Naive thymus-derived CD8-positive, alpha-beta T cell (primary cell): ENCODE results near the gene CMIP. TPM values are rescaled to one million over a fixed set of nuclear protein-coding genes. Genes with fewer than 3 reads are reported as not detected.

Experiments used
- ATAC-seq, 2 donors: fragments of 150-1000 bp; cut with Tn5 transposase in 1 of 2; sonication (Bioruptor Pico), chemical (Tn5 transposase) in 1 of 2; 1 replicate in 1 of 2; 2 replicates in 1 of 2; pipeline ENCODE4 v1.10.0; 2021; ENCODE audit warnings: mild to moderate bottlenecking in 2 of 2, moderate library complexity in 2 of 2
- POLR2A ChIA-PET: fragments of 350-600 bp; sonication (Branson Sonifier 250); formaldehyde crosslinking; loops from one replicate; lab custom pipeline; 2021; ENCODE audit warnings: antibody characterized with exemption; lab: Charles Lee
- DNase-seq, 10 donors: peaks; one replicate each; pipeline versions ENCODE4 v3.0.0 to v3.0.0-alpha.2; 2020 to 2022
- H3K27ac Mint-ChIP-seq, 10 donors: one replicate each; pipeline ENCODE4 v1.8.0; 2020 to 2022; ENCODE audit warnings: mild to moderate bottlenecking in 10 of 10, mixed read lengths in 10 of 10, moderate library complexity in 4 of 10, inconsistent platforms in 1 of 10
- H3K27me3 Mint-ChIP-seq, 5 donors: one replicate each; pipeline ENCODE4 v1.8.0; 2021 to 2022; ENCODE audit warnings: mixed read lengths in 5 of 5
- H3K36me3 Mint-ChIP-seq, 3 donors: one replicate each; pipeline ENCODE4 v1.8.0; 2020 to 2022; ENCODE audit warnings: mixed read lengths in 3 of 3, mild to moderate bottlenecking in 2 of 3, inconsistent platforms in 1 of 3
- H3K4me1 Mint-ChIP-seq, 4 donors: one replicate each; pipeline ENCODE4 v1.8.0; 2021 to 2022; ENCODE audit warnings: mixed read lengths in 4 of 4
- H3K4me3 Mint-ChIP-seq, 10 donors: one replicate each; pipeline ENCODE4 v1.8.0; 2020 to 2022; ENCODE audit warnings: mild to moderate bottlenecking in 10 of 10, mixed read lengths in 10 of 10, moderate library complexity in 6 of 10, inconsistent platforms in 1 of 10
- H3K9me3 Mint-ChIP-seq, 9 donors: one replicate each; pipeline ENCODE4 v1.8.0; 2020 to 2022; ENCODE audit warnings: mixed read lengths in 9 of 9, mild to moderate bottlenecking in 3 of 9, inconsistent platforms in 1 of 9, moderate library complexity in 1 of 9
- polyA plus RNA-seq, 3 donors: library from polyadenylated mRNA; unstranded; fragments of 300-500 nt; fragmentation: Illumina TruSeq; gene quantifications; one replicate each; pipeline ENCODE4 v1.2.3, GENCODE V29; 2021
- total RNA-seq, 8 experiments: library from RNA in 2 of 8; stranded (reverse) in 2 of 8; gene quantifications; one replicate each; pipeline ENCODE4 v1.2.3 and lab custom pipeline; 2021 to 2026

The CMIP gene
- total and polyA plus RNA-seq, 5 experiments from 2014 or later: 0.31 to 41.5 (median 1.3) TPM

GRCh38 chr16:81496742-81497141, 52.1 kb downstream of the CMIP start:
- POLR2A ChIA-PET: no interaction called here
- no peak overlapping the region for H3K4me3 Mint-ChIP-seq
- H3K9me3 Mint-ChIP-seq: no peaks in the 10 kb centered on the region
- ATAC-seq (no peak), DNase-seq (no peak)
- no peaks in the 10 kb centered on the region for H3K27me3 Mint-ChIP-seq
- peaks cover 0 to 7% (median 2%) of the 10 kb centered on the region in 3 donors for H3K36me3 Mint-ChIP-seq
- H3K27ac Mint-ChIP-seq: peak overlapping the region in 2 of 10 donors; percentile 21 to 30
- H3K4me1 Mint-ChIP-seq: peaks cover 37 to 78% (median 72%) of the 10 kb centered on the region in 4 donors

- Mint-ChIP-seq H3K27ac (peak overlapping the region in 7 of 10 donors; percentile 2 to 93 (median 61)), H3K27me3 (no peaks in the 10 kb centered on the region), H3K4me1 (peaks cover 38 to 80% (median 64%) of the 10 kb centered on the region in 4 donors), H3K9me3 (no peaks in the 10 kb centered on the region), H3K36me3 (peaks cover 0 to 4% (median 2%) of the 10 kb centered on the region in 3 donors), H3K4me3 (peak overlapping the region in 5 of 10 donors; percentile 6 to 48 (median 23))
- POLR2A ChIA-PET: no interaction called here
- peak in 1 of 10 donors; percentile 12 for DNase-seq
- ATAC-seq: no peak
Measured at GRCh38 chr16:81497690-81498089, 53.1 kb downstream of the CMIP start.

- ATAC-seq (no peak), DNase-seq (no peak)
- no peaks in the 10 kb centered on the region for H3K9me3 Mint-ChIP-seq
- peak overlapping the region in 5 of 10 donors; percentile 2 to 76 (median 57) for H3K27ac Mint-ChIP-seq
- H3K4me3 Mint-ChIP-seq: peak overlapping the region in 4 of 10 donors; percentile 18 to 26 (median 23)
- peaks cover 35 to 82% (median 60%) of the 10 kb centered on the region in 4 donors for H3K4me1 Mint-ChIP-seq
- POLR2A ChIA-PET: no interaction called here
- H3K27me3 Mint-ChIP-seq: no peaks in the 10 kb centered on the region
- peaks cover 0 to 4% (median 2%) of the 10 kb centered on the region in 3 donors for H3K36me3 Mint-ChIP-seq
Measured at GRCh38 chr16:81498351-81498750, 53.7 kb downstream of the CMIP start.

GRCh38 chr16:81499576-81500380, 55.2 kb downstream of the CMIP start:
- ATAC-seq: no peak
- peak overlapping the region in 1 of 10 donors; percentile 41 for H3K4me3 Mint-ChIP-seq
- no peak for DNase-seq
- no peaks in the 10 kb centered on the region for H3K27me3 Mint-ChIP-seq
- H3K27ac Mint-ChIP-seq: peak overlapping the region in 4 of 10 donors; percentile 19 to 87 (median 42)
- no peaks in the 10 kb centered on the region for H3K9me3 Mint-ChIP-seq
- POLR2A ChIA-PET: no interaction called here
- peaks cover 0 to 2% (median 0%) of the 10 kb centered on the region in 3 donors for H3K36me3 Mint-ChIP-seq
- H3K4me1 Mint-ChIP-seq: peaks cover 34 to 85% (median 61%) of the 10 kb centered on the region in 4 donors

DNA sequence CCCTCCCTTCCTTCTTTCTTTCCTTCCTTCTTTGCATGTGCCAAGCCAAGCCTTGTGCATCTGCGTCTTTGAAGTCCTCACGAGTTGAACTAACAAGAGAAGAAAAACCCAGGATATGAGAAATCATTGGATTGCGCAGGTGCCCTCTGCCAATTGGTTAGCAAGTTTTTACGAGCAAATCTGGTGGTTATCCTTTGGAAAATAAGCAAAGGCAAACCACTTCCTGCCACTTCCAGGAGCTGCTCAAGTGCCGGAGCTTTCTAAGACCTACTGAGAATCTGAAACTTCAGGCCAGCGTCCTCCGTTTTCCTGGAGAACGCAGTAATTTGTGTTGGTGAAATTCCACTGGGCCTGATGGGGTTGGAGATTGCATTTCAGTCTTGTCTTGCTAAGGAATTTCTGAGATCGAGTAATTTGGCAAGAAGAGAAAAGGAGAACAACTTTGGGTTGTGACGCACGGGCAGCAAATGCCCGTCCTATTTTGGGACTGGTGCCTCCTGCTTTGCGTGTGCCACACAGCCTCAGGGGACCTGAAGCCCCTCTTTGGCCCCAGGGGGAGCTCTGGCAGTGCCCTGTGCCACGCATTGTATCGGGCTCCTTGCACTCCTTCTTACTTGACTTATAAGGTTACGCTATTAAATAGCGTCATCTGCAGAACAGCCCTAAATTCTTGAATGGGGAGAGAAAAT, 56.4 kb downstream of the CMIP start:
- peaks cover 29 to 85% (median 53%) of the 10 kb centered on the region in 4 donors for H3K4me1 Mint-ChIP-seq

DNA sequence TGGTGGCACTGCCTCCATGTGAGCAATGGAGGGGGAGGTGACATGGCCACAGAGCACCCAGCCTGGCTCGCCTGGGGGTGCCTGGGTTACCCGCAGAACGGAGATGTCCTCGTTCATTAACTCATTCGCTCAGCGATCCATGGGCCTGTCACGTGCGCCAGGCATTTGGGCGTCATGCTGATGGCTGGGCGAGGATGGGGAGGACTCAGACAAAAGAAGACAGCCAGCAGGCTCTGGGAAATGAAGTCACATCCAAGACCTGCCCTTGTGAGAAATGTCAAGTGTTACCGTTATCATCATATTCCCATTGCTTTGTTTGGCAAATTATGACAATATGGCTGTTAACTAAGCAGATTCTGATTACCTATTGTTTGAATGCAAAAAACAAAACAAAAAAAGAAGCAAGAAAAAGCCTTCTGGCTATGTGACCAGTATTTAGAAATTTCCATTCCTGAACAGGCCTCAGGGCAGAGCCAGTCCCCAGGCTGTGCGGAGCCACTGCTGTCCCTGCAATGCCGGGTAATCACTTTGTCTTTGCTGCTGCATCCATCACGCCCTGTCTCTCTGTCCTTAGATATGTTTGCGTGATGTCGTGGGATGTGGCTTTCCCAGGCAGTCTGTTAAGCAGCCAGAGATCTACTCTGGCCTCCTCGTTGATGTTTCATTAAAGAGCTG, 57.9 kb downstream of the CMIP start:
- POLR2A ChIA-PET: no interaction called here
- H3K27ac Mint-ChIP-seq: peak overlapping the region in 5 of 10 donors; percentile 21 to 79 (median 49)
- DNase-seq: no peak
- H3K4me3 Mint-ChIP-seq: no peak overlapping the region
- no peaks in the 10 kb centered on the region for H3K27me3 Mint-ChIP-seq
- H3K36me3 Mint-ChIP-seq: peaks cover 0 to 2% (median 0%) of the 10 kb centered on the region in 3 donors
- ATAC-seq: no peak
- peaks cover 27 to 85% (median 43%) of the 10 kb centered on the region in 4 donors for H3K4me1 Mint-ChIP-seq
- H3K9me3 Mint-ChIP-seq: no peaks in the 10 kb centered on the region

More for the DNA sequence above, 56.4 kb downstream of the CMIP start:
- Mint-ChIP-seq H3K9me3 (no peaks in the 10 kb centered on the region), H3K27me3 (no peaks in the 10 kb centered on the region), H3K36me3 (peaks cover 0 to 2% (median 0%) of the 10 kb centered on the region in 3 donors), H3K4me3 (peak overlapping the region in 2 of 10 donors; percentile 55 to 63), H3K27ac (peak overlapping the region in 8 of 10 donors; percentile 4 to 87 (median 54))
- DNase-seq: peak in 2 of 10 donors; percentile 45 to 70
- peak in 1 of 2 donors; percentile 85 for ATAC-seq
- POLR2A ChIA-PET: no interaction called here

DNA sequence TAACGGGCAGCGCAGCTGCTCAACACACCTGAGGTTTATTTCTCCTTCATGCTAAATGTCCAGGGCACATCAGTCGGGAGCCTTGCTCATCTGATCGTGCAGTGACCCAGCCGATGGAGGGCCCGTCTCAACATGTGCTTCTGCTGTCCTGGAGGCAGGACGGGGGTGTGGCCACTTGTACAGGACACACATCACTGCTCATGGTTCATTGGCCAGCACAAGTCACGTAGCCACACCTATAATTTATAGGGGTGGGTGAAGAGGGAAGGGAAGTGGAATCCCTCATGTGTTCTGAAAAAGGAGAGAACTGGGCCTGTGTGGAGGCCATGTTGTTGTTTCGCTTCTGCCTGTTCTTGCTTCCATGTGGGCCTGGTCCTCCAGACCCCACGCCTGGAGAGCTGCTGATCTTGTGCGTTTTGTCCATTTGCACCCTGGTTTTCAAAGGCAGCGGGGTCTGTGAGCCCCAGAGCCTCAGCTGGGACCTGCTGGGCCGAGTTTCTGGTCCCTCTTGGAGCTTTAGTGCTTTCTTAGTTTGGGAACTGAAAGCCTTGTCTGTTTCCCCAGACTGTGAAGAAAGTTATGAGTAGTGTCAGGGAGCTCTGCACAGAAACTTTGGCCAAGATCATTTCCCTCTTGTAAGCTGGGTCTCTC, 60.5 kb downstream of the CMIP start:
- Mint-ChIP-seq H3K27me3 (no peaks in the 10 kb centered on the region), H3K27ac (peak overlapping the region in 5 of 10 donors; percentile 5 to 78 (median 62)), H3K4me1 (peaks cover 15 to 74% (median 19%) of the 10 kb centered on the region in 4 donors), H3K9me3 (no peaks in the 10 kb centered on the region), H3K36me3 (no peaks in the 10 kb centered on the region), H3K4me3 (no peak overlapping the region)
- POLR2A ChIA-PET: no interaction called here
- ATAC-seq: no peak
- no peak for DNase-seq

DNA sequence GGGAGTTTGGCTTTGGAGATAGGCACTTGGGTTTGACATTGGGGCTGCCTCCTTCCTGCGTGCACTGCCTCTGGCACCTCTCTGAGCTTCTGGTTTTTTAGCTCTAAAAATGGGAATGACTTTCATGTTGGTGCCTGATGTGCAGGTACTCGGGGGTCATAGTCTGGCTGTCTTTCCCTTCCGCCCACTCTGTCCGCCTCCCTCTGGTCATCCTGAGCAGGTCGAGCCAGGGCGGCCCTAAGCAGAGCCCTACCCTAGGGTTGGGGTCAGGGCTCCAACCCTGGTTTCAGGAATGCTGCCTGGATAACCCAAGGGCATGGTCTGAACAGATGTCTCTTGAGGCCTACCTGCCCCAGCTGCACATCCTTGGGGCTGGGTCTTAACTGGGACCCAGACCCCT, 64.8 kb downstream of the CMIP start:
- Mint-ChIP-seq H3K9me3 (no peaks in the 10 kb centered on the region), H3K27me3 (no peaks in the 10 kb centered on the region), H3K4me3 (no peak overlapping the region), H3K27ac (peak overlapping the region in 2 of 10 donors; percentile 45 to 56), H3K36me3 (no peaks in the 10 kb centered on the region), H3K4me1 (peaks cover 7 to 58% (median 17%) of the 10 kb centered on the region in 4 donors)
- no peak for DNase-seq
- POLR2A ChIA-PET: interaction anchor here (0.9 kb wide), 1 partner anchor 40 kb away, joined by 3 read pairs; no protein-coding TSS in a partner anchor
- ATAC-seq: no peak

DNA sequence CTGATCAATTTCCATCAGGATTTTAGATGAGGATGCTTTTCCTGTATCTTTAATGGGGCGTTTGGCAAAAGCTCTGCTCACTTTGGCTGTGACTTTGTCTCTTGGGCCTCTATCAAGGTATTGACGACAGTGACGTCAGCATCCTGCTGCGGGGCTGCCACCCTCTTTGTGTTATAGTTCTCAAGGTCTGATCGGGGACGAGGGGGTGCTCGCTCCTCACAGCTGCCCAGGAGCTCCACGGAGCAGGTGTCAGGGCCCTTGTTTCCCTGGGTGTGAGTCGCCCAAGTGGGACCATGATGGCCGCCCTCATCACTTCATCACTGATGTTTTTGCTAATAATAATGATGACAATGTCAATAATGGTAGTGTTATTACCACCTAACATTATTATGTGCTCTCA, 65.4 kb downstream of the CMIP start:
- DNase-seq: no peak
- Mint-ChIP-seq H3K36me3 (no peaks in the 10 kb centered on the region), H3K27me3 (no peaks in the 10 kb centered on the region), H3K9me3 (no peaks in the 10 kb centered on the region), H3K4me1 (peaks cover 7 to 57% (median 17%) of the 10 kb centered on the region in 4 donors), H3K27ac (peak overlapping the region in 1 of 10 donors; percentile 45), H3K4me3 (no peak overlapping the region)
- POLR2A ChIA-PET: no interaction called here
- no peak for ATAC-seq

DNA sequence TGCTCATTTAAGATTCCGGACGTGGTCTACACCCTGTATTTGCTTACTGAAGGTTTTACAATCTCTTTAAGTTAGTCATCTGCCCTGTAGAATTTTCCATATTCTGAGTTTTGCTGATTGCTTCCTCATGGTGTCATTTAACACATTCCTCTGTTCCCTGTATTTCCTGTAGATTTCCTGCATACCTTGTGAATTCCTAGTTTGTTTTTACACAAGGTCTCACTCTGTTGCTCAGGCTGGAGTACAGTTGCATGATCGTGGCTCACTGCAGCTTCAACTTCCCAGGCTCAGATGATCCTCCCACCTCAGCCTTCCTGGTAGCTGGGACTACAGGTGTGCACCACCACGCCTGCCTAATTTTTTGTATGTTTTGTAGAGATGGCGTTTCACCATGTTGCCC, 66.8 kb downstream of the CMIP start:
- Mint-ChIP-seq H3K27ac (peak overlapping the region in 3 of 10 donors; percentile 39 to 51 (median 43)), H3K4me3 (no peak overlapping the region), H3K27me3 (no peaks in the 10 kb centered on the region), H3K9me3 (no peaks in the 10 kb centered on the region), H3K36me3 (peaks cover 0 to 5% (median 0%) of the 10 kb centered on the region in 3 donors), H3K4me1 (peaks cover 12 to 47% (median 14%) of the 10 kb centered on the region in 4 donors)
- DNase-seq (no peak), ATAC-seq (no peak)
- POLR2A ChIA-PET: no interaction called here

GRCh38 chr16:81513204-81514040, 68.8 kb downstream of the CMIP start:
- POLR2A ChIA-PET: interaction anchor here (1.0 kb wide), 1 partner anchor 35 kb away, joined by 3 read pairs; no protein-coding TSS in a partner anchor
- ATAC-seq: no peak
- peak overlapping the region in 6 of 10 donors; percentile 56 to 87 (median 72) for H3K27ac Mint-ChIP-seq

More at GRCh38 chr16:81513204-81514040, 68.8 kb downstream of the CMIP start:
- Mint-ChIP-seq H3K4me1 (peaks cover 11 to 36% (median 15%) of the 10 kb centered on the region in 4 donors), H3K4me3 (peak overlapping the region in 2 of 10 donors; percentile 11 to 61), H3K36me3 (peaks cover 0 to 6% (median 4%) of the 10 kb centered on the region in 3 donors), H3K27me3 (no peaks in the 10 kb centered on the region), H3K9me3 (no peaks in the 10 kb centered on the region)
- DNase-seq: peak in 1 of 10 donors; percentile 51
